A549 (cell line): ENCODE measurements around the gene GLIPR1L2.

ENCODE experiments used
- CBX8 ChIP-seq: fragments of 200-600 bp; sonication (generic); IDR thresholded peaks from 2 replicates; pipeline ENCODE4 v1.6.1; 2016
- GATA3 ChIP-seq: IDR thresholded peaks from 2 replicates; pipeline ENCODE4 v1.6.1; 2012; ENCODE audit warnings: borderline replicate concordance
- HDAC2 ChIP-seq: fragments of 200-600 bp; sonication (generic); IDR thresholded peaks from 2 replicates; pipeline ENCODE4 v1.6.1; 2016
- HOXA7 ChIP-seq: fragments of 250-450 bp; sonication (Bioruptor Pico); IDR thresholded peaks from 2 replicates; pipeline ENCODE4 v1.5.0; 2020; ENCODE audit warnings: mild to moderate bottlenecking, moderate library complexity
- NR3C1 ChIP-seq: fragments of >200 bp; sonication (Bioruptor Twin); formaldehyde crosslinking; IDR thresholded peaks from 3 replicates; pipeline ENCODE4 v1.6.1; 2017
- POLR2A ChIP-seq: IDR thresholded peaks from 2 replicates; pipeline ENCODE4 v1.6.1; 2012; ENCODE audit warnings: mild to moderate bottlenecking, low read length
- POLR2AphosphoS2 ChIP-seq: conservative IDR thresholded peaks from 2 replicates; pipeline ENCODE4 v1.6.1; 2012; ENCODE audit warnings: low read length, improper control_type of control experiment, inconsistent platforms
- RFX5 ChIP-seq: fragments of 450-650 bp; IDR thresholded peaks from 2 replicates; pipeline ENCODE4 v1.7.1; 2014; ENCODE audit warnings: antibody characterized with exemption, mild to moderate bottlenecking, moderate library complexity
- SMC3 ChIP-seq: fragments of >200 bp; sonication (Bioruptor Twin); formaldehyde crosslinking; IDR thresholded peaks from 3 replicates; pipeline ENCODE4 v1.6.1; 2018; ENCODE audit warnings: inconsistent platforms
- ZFP36 ChIP-seq: fragments of 450-650 bp; IDR thresholded peaks from 2 replicates; pipeline ENCODE4 v1.6.1; 2014; ENCODE audit warnings: borderline replicate concordance; ENCODE audit not compliant: partially characterized antibody
- TF ChIP-seq, protein P1 (sequence below): fragments of >200 bp; sonication (Bioruptor Twin); formaldehyde crosslinking; IDR thresholded peaks from 3 replicates; pipeline ENCODE4 v1.5.1; 2016
- TF ChIP-seq, protein P2 (sequence below): IDR thresholded peaks from 2 replicates; pipeline ENCODE4 v1.6.1; 2012
- TF ChIP-seq, protein P3 (sequence below): fragments of 200-600 bp; sonication (generic); IDR thresholded peaks from 2 replicates; pipeline ENCODE4 v1.6.1; 2016; ENCODE audit warnings: antibody characterized with exemption, mild to moderate bottlenecking, moderate library complexity

DNA sequence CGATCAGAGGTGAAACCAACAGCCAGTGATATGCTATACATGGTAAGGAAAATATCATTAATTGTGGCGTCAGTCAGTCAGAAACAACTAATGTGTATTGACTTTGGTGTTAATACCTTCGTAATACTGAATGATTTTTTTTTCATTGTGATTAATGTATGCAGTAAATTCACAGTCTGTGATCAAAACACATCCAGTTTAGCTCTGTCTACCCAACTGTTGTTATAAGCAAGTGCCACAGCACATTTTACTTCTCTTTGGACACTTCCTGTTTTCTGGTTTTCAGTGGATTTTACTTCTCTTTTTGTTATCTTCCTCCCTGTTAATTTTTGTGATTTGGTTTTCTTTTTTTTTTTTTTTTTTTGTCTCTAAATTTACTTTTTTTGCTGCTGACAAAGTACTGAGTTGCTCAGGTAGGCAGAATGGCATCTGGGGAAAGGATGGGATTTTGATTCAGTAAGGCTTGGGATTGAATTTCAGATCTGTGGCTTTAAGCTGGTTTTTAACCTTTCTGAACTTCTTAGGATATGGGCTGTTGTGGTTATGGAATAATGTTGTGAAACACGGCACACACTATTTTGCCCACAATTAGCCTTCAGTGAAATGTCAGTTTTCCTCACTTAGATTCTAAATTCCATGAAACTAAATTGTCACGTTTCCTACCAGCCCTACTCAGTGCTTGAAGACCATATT, 90.3 kb downstream of the GLIPR1L2 start:
- TF ChIP-seq, protein P1, sequence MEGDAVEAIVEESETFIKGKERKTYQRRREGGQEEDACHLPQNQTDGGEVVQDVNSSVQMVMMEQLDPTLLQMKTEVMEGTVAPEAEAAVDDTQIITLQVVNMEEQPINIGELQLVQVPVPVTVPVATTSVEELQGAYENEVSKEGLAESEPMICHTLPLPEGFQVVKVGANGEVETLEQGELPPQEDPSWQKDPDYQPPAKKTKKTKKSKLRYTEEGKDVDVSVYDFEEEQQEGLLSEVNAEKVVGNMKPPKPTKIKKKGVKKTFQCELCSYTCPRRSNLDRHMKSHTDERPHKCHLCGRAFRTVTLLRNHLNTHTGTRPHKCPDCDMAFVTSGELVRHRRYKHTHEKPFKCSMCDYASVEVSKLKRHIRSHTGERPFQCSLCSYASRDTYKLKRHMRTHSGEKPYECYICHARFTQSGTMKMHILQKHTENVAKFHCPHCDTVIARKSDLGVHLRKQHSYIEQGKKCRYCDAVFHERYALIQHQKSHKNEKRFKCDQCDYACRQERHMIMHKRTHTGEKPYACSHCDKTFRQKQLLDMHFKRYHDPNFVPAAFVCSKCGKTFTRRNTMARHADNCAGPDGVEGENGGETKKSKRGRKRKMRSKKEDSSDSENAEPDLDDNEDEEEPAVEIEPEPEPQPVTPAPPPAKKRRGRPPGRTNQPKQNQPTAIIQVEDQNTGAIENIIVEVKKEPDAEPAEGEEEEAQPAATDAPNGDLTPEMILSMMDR = no peak
- TF ChIP-seq POLR2A (no peak), POLR2AphosphoS2 (no peak), NR3C1 (no peak), HDAC2 (no peak), SMC3 (no peak), ZFP36 (no peak), RFX5 (no peak), GATA3 (no peak), CBX8 (no peak), HOXA7 (CRISPR knock-in tag) (no peak)
- TF ChIP-seq, protein P2, sequence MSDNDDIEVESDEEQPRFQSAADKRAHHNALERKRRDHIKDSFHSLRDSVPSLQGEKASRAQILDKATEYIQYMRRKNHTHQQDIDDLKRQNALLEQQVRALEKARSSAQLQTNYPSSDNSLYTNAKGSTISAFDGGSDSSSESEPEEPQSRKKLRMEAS = no peak
- TF ChIP-seq, protein P3, sequence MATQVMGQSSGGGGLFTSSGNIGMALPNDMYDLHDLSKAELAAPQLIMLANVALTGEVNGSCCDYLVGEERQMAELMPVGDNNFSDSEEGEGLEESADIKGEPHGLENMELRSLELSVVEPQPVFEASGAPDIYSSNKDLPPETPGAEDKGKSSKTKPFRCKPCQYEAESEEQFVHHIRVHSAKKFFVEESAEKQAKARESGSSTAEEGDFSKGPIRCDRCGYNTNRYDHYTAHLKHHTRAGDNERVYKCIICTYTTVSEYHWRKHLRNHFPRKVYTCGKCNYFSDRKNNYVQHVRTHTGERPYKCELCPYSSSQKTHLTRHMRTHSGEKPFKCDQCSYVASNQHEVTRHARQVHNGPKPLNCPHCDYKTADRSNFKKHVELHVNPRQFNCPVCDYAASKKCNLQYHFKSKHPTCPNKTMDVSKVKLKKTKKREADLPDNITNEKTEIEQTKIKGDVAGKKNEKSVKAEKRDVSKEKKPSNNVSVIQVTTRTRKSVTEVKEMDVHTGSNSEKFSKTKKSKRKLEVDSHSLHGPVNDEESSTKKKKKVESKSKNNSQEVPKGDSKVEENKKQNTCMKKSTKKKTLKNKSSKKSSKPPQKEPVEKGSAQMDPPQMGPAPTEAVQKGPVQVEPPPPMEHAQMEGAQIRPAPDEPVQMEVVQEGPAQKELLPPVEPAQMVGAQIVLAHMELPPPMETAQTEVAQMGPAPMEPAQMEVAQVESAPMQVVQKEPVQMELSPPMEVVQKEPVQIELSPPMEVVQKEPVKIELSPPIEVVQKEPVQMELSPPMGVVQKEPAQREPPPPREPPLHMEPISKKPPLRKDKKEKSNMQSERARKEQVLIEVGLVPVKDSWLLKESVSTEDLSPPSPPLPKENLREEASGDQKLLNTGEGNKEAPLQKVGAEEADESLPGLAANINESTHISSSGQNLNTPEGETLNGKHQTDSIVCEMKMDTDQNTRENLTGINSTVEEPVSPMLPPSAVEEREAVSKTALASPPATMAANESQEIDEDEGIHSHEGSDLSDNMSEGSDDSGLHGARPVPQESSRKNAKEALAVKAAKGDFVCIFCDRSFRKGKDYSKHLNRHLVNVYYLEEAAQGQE = no peak
